ENCODE results near the gene PIGS. TPM values are rescaled to one million over a fixed set of nuclear protein-coding genes. Genes with fewer than 3 reads are reported as not detected.

PIGS gene
- total and polyA plus RNA-seq, 2 of the 13 experiments (the other 11 are each of a cell fraction or from before 2014, with no cell fraction given): 31.7 to 42.6 TPM

DNA sequence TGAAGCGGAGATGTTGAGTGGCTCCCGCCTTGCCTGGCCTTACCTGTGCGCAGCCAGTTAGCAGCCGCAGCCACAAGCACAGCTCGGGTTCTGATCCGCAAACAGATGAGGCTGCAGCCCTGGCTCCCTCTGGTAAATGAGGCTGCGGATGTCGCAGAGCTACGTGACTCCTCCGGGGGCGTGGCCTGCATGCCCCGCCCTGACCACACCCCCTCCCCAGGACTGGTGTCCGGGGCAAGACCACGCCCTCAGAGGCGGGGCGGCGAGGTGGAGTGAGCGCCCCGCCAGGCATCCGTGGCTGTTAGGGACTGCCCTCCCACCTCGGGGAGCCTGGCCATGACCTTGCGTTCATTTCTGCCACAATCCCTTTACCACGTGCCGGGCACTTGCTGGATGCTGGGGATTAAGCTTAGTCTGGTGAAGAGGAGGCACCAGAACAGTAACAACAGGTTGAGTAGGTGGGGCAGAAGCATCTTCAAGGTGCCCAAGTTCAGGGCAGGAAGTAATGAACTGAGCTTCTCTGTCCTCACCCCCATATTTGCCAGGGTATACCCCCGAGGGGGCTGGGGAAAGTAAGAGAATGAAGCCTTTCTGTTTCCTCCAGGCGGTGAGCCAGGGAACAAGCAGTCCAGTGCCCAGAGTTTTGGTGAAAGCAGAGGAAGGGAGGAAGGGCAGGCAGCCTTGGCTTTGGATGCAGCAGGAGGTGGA lies 5.6 kb upstream of the PIGS start, which contains the start of gene ALDOC (continued):
- TF ChIP-seq ZNF142 (CRISPR knock-in tag; IDR thresholded peaks at IDR 0.05) (no peak), ZNF292 (CRISPR knock-in tag; IDR thresholded peaks at IDR 0.05; ENCODE audit: borderline replicate concordance, low read depth) (0 out of 2 replicates have a peak, but pooled peaks have one; percentile 34), ZBTB34 (CRISPR knock-in tag; IDR thresholded peaks at IDR 0.05) (peak; percentile 83), GATAD1 (CRISPR knock-in tag; IDR thresholded peaks at IDR 0.05) (peak; percentile 65; the same call in 1 of the 2 replicates), ZNF441 (CRISPR knock-in tag; IDR thresholded peaks at IDR 0.05; ENCODE audit: borderline replicate concordance) (peak; percentile 76; the same call in 1 of the 2 replicates), ZNF772 (CRISPR knock-in tag; IDR thresholded peaks at IDR 0.05) (0 out of 2 replicates have a peak, but pooled peaks have one; percentile 75), ZBTB25 (CRISPR knock-in tag; IDR thresholded peaks at IDR 0.05) (0 out of 2 replicates have a peak, but pooled peaks have one; percentile 49), MYPOP (CRISPR knock-in tag; IDR thresholded peaks at IDR 0.05) (no peak), ETV5 (CRISPR knock-in tag; IDR thresholded peaks at IDR 0.05; ENCODE audit: borderline replicate concordance) (peak; percentile 46; the same call in 1 of the 2 replicates), XBP1 (CRISPR knock-in tag; IDR thresholded peaks at IDR 0.05) (0 out of 2 replicates have a peak, but pooled peaks have one; percentile 41), YEATS2 (CRISPR knock-in tag; IDR thresholded peaks at IDR 0.05; ENCODE audit: borderline replicate concordance) (0 out of 2 replicates have a peak, but pooled peaks have one; percentile 14), BHLHE40 (IDR thresholded peaks at IDR 0.05; ENCODE audit: low read length) (peak; percentile 70), TFE3 (CRISPR knock-in tag; IDR thresholded peaks at IDR 0.05) (peak; percentile 88), MIXL1 (CRISPR knock-in tag; IDR thresholded peaks at IDR 0.05) (peak; percentile 72; the same call in 1 of the 2 replicates)
- TF ChIP-seq, protein P1, sequence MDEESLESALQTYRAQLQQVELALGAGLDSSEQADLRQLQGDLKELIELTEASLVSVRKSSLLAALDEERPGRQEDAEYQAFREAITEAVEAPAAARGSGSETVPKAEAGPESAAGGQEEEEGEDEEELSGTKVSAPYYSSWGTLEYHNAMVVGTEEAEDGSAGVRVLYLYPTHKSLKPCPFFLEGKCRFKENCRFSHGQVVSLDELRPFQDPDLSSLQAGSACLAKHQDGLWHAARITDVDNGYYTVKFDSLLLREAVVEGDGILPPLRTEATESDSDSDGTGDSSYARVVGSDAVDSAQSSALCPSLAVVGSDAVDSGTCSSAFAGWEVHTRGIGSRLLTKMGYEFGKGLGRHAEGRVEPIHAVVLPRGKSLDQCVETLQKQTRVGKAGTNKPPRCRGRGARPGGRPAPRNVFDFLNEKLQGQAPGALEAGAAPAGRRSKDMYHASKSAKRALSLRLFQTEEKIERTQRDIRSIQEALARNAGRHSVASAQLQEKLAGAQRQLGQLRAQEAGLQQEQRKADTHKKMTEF (CRISPR knock-in tag; IDR thresholded peaks at IDR 0.05): peak; percentile 86
